Measurements from ENCODE around the gene GFER. TPM values are rescaled to one million over a fixed set of nuclear protein-coding genes. Genes with fewer than 3 reads are reported as not detected.

Gene GFER
- polyA plus RNA-seq, 1 of the 3 experiments (the other 2 are of a cell fraction), result 20.4 TPM

DNA sequence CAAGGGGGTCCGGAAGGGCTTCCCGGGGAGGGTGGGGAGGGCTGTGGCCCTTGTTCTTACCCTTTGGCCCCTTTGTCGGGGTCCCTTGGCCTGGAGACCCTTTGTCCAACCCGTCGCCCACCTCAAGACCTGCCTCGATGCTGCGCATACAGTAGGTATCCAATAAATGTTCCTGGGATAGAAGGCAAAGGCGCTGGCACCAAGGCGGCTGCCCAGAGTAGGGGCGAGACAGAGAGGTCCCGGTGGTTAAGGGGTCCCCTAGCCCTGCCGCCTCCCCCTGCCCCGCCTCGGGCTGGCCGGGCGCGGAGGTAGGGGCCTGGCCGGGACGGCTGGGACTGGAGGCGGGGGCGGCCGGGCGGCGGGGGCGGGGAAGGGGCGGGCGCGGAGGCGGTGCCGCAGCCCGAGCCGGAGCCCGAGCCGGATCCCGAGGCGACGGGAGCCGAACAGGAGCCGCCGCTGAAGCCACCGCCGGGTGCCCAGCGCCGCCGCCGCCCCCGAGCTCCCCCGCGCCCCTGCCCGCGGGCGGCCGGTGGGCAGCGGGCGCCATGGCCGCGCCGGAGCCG is 42.5 kb downstream of the GFER start, which contains the start of gene NHERF2:
NHERF2 (plus strand) TSS at position 442 of the 563 bp plus-strand sequence; CDS start at position 546, 104 bp downstream.
- DNase-seq, result peak; percentile 90
- peak within 1 kb of the TSS in 1 of 2 experiments; percentile 28; a peak in 1 of 4 replicates for H3K27ac ChIP-seq (ENCODE audit: low read depth in 2 of 2, low read length in 1 of 2)
- no peaks in the 10 kb centered on the region for H3K27me3 ChIP-seq (ENCODE audit: insufficient read depth)
- peaks cover 7 to 29% of the 10 kb centered on the region in 2 experiments; a peak in 2 of 4 replicates for H3K4me1 ChIP-seq (ENCODE audit: control insufficient read depth in 1 of 2, insufficient read depth in 2 of 2, low read depth in 1 of 2, low read length in 1 of 2)
- peak within 1 kb of the TSS; percentile 56 to 67 for H3K4me3 ChIP-seq (ENCODE audit: low read depth in 2 of 2, low read length in 1 of 2)
- 17% methylated on average over 25 of the region's 59 CpGs for WGBS (ENCODE audit: low lambda C conversion rate)
- POLR2A ChIA-PET, result no interaction called here
- no peak for TF ChIP-seq TAF1 (IDR thresholded peaks at IDR 0.05; ENCODE audit: borderline replicate concordance, low read depth, low read length)
- no peak for TF ChIP-seq MXI1 (IDR thresholded peaks at IDR 0.05; ENCODE audit: low read depth, low read length)
- TF ChIP-seq FOXJ3 (CRISPR knock-in tag; IDR thresholded peaks at IDR 0.05), result no peak
- no peak for TF ChIP-seq RXRA (IDR thresholded peaks at IDR 0.05; ENCODE audit: borderline replicate concordance, low read depth)
- no peak for TF ChIP-seq PBX3 (IDR thresholded peaks at IDR 0.05)
- TF ChIP-seq MEF2A (IDR thresholded peaks at IDR 0.05; ENCODE audit: borderline replicate concordance, low read depth), result no peak
- no peak for TF ChIP-seq TCF12 (IDR thresholded peaks at IDR 0.05)
- TF ChIP-seq GABPA (IDR thresholded peaks at IDR 0.05; ENCODE audit: low read depth), result no peak
- TF ChIP-seq YY1 (IDR thresholded peaks at IDR 0.05; ENCODE audit: low read depth), result no peak
- no peak for TF ChIP-seq ELF1 (IDR thresholded peaks at IDR 0.05)
- TF ChIP-seq IRF3 (IDR thresholded peaks at IDR 0.05; ENCODE audit: low read depth, low read length), result no peak
- no peak for TF ChIP-seq JUND (IDR thresholded peaks at IDR 0.05)
- no peak for TF ChIP-seq SIN3A (IDR thresholded peaks at IDR 0.05; ENCODE audit: borderline replicate concordance, low read depth, low read length)
- no peak for TF ChIP-seq MAX (IDR thresholded peaks at IDR 0.05; ENCODE audit: low read depth)
- no peak for TF ChIP-seq EZH2phosphoT487 (IDR thresholded peaks at IDR 0.05; ENCODE audit: borderline replicate concordance, low read depth)
- no peak for TF ChIP-seq POLR2AphosphoS5 (IDR thresholded peaks at IDR 0.05; ENCODE audit: low read depth, low read length)
- no peak for TF ChIP-seq RFX5 (IDR thresholded peaks at IDR 0.05; ENCODE audit: low read length)
- TF ChIP-seq NFIC (IDR thresholded peaks at IDR 0.05; ENCODE audit: borderline replicate concordance), result no peak
- no peak for TF ChIP-seq EP300 (IDR thresholded peaks at IDR 0.05; ENCODE audit: borderline replicate concordance in 1 of 2, low read depth in 1 of 2, low read length in 1 of 2)
- CTCF ChIA-PET, result interaction anchor here (1.1 to 6.5 kb wide), 5 partner anchors 13 to 127 kb away, joined by 3 to 68 read pairs (median 5); no protein-coding TSS in a partner anchor
- H3K9me2 ChIP-seq, result no peaks in the 10 kb centered on the region
- peak within 1 kb of the TSS; percentile 90 for H3K4me2 ChIP-seq
- H2AFZ ChIP-seq (ENCODE audit: low read depth), result no peak within 1 kb of the TSS
- H4K20me1 ChIP-seq (ENCODE audit: insufficient read depth), result peaks cover 8% of the 10 kb centered on the region; the same call in 1 of the 2 replicates
- H3K36me3 ChIP-seq (replicated peaks in 1 of 2; ENCODE audit: control insufficient read depth in 1 of 2, insufficient read depth in 2 of 2, low read length in 1 of 2), result peaks cover 0 to 6% of the 10 kb centered on the region in 2 experiments
- H3K9ac ChIP-seq, result peak within 1 kb of the TSS; percentile 61
- peaks cover 15% of the 10 kb centered on the region; the same call in 1 of the 2 replicates for H3K79me2 ChIP-seq (ENCODE audit: insufficient read depth)
- H3F3A ChIP-seq (replicated peaks; ENCODE audit: insufficient read depth), result peaks cover 9% of the 10 kb centered on the region
- H3K9me3 ChIP-seq, result no peaks in the 10 kb centered on the region
